ENCODE data around the gene SCO2. TPM values are rescaled to one million over a fixed set of nuclear protein-coding genes. Genes with fewer than 3 reads are reported as not detected.

SCO2 gene
- polyA plus RNA-seq, 1 donor from 2014 or later: 9.6 TPM

DNA sequence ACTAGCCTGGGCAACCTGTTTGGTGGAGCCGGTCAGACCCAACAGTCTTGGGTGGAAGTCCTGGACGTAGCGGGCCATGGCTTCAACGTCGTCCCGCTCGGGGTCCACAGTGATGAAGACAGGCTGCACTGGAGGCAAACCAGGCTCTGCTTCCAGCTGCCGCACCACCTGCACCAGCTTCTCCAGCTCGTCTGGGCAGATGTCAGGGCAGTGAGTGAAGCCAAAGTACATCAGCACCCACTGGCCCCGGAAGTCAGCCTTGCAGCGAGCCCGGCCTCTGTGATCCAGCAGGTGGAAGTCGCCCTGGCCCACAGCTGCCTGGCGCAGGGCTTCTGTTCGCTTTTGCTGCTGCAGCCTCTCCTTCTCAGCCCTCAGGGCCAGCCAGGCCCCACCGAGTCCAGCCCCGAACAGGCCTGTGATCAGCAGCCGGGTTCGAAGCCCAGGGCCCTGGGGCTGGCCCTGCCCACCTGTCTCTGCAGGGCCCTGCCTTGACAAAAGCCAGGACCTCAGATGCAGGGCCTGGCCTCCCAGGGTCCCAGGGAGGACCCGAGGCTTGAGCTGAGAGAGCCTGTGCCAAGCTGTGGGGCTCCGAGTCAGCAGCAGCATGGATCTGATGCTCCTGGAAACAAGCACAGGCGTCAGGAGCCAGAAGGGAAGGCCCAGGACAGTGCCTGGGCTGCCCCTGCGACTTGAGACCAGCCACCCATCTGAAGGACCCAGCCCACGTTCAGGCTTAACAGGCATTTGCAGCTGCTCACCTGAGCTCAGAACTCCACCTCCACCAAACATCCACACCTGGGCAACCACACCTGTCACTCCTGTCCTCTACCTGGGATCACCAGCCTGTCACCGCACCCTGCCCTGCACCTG, 1.4 kb downstream of the SCO2 start:
- H3K27ac ChIP-seq (ENCODE audit: low read length): no peak overlapping the region

DNA sequence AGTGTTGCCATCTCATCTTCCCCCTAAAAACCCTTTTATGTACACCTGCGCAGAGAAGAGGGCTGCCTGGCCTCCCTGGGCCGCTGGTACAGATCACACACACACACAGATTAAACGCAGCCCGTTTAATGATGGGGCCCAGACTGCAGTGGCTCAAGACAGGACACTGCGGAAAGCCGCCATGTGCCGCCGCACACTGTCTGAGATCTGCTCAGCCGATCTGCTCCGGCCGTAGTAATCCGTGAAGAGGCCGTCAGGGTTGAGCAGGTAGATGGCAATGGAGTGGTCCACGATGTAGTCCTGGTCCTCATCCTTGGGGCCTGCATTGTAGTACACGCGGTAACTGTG, 2.0 kb downstream of the SCO2 start:
- Histone ChIP-seq H3K27me3 (ENCODE audit: insufficient read depth, low read depth, low read length) (no peaks in the 10 kb centered on the region), H3K4me2 (ENCODE audit: low read length) (no peak overlapping the region), H3K9me2 (ENCODE audit: insufficient read depth, low read length) (no peaks in the 10 kb centered on the region), H3K36me3 (ENCODE audit: insufficient read depth, low read length) (no peaks in the 10 kb centered on the region), H3K79me2 (replicated peaks; ENCODE audit: insufficient read depth, low read length) (no peaks in the 10 kb centered on the region), H3F3A (ENCODE audit: insufficient read depth, low read length, poor library complexity, severe bottlenecking) (no peaks in the 10 kb centered on the region), H3K4me3 (ENCODE audit: low read length) (no peak overlapping the region), H3K9me3 (ENCODE audit: low read length) (no peaks in the 10 kb centered on the region), H4K20me1 (ENCODE audit: insufficient read depth) (no peaks in the 10 kb centered on the region), H2AFZ (ENCODE audit: low read depth, low read length) (no peak overlapping the region), H3K27ac (ENCODE audit: low read length) (no peak overlapping the region), H3K9ac (ENCODE audit: low read length) (no peak overlapping the region)
- TF ChIP-seq, protein P1, sequence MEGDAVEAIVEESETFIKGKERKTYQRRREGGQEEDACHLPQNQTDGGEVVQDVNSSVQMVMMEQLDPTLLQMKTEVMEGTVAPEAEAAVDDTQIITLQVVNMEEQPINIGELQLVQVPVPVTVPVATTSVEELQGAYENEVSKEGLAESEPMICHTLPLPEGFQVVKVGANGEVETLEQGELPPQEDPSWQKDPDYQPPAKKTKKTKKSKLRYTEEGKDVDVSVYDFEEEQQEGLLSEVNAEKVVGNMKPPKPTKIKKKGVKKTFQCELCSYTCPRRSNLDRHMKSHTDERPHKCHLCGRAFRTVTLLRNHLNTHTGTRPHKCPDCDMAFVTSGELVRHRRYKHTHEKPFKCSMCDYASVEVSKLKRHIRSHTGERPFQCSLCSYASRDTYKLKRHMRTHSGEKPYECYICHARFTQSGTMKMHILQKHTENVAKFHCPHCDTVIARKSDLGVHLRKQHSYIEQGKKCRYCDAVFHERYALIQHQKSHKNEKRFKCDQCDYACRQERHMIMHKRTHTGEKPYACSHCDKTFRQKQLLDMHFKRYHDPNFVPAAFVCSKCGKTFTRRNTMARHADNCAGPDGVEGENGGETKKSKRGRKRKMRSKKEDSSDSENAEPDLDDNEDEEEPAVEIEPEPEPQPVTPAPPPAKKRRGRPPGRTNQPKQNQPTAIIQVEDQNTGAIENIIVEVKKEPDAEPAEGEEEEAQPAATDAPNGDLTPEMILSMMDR (IDR thresholded peaks at IDR 0.05; ENCODE audit: poor library complexity, severe bottlenecking): no peak
- no peak for TF ChIP-seq RAD21 (conservative IDR thresholded peaks at IDR 0.05)
- TF ChIP-seq, protein P2, sequence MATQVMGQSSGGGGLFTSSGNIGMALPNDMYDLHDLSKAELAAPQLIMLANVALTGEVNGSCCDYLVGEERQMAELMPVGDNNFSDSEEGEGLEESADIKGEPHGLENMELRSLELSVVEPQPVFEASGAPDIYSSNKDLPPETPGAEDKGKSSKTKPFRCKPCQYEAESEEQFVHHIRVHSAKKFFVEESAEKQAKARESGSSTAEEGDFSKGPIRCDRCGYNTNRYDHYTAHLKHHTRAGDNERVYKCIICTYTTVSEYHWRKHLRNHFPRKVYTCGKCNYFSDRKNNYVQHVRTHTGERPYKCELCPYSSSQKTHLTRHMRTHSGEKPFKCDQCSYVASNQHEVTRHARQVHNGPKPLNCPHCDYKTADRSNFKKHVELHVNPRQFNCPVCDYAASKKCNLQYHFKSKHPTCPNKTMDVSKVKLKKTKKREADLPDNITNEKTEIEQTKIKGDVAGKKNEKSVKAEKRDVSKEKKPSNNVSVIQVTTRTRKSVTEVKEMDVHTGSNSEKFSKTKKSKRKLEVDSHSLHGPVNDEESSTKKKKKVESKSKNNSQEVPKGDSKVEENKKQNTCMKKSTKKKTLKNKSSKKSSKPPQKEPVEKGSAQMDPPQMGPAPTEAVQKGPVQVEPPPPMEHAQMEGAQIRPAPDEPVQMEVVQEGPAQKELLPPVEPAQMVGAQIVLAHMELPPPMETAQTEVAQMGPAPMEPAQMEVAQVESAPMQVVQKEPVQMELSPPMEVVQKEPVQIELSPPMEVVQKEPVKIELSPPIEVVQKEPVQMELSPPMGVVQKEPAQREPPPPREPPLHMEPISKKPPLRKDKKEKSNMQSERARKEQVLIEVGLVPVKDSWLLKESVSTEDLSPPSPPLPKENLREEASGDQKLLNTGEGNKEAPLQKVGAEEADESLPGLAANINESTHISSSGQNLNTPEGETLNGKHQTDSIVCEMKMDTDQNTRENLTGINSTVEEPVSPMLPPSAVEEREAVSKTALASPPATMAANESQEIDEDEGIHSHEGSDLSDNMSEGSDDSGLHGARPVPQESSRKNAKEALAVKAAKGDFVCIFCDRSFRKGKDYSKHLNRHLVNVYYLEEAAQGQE (IDR thresholded peaks at IDR 0.05; ENCODE audit: borderline replicate concordance): no peak
- no peak for TF ChIP-seq MXI1 (conservative IDR thresholded peaks at IDR 0.05; ENCODE audit: poor library complexity, severe bottlenecking)
- no peak for TF ChIP-seq EZH2 (IDR thresholded peaks at IDR 0.05; ENCODE audit: borderline replicate concordance, insufficient read depth, low read length, poor library complexity, severe bottlenecking)
- no peak for TF ChIP-seq EP300 (conservative IDR thresholded peaks at IDR 0.05; ENCODE audit: poor library complexity, severe bottlenecking)
- TF ChIP-seq POLR2AphosphoS5 (IDR thresholded peaks at IDR 0.05): no peak
- TF ChIP-seq SMC3 (conservative IDR thresholded peaks at IDR 0.05; ENCODE audit: poor library complexity): no peak
- TF ChIP-seq TAF1 (IDR thresholded peaks at IDR 0.05; ENCODE audit: low read depth): no peak

More for the DNA sequence above, 1.4 kb downstream of the SCO2 start:
- Histone ChIP-seq H3K4me2 (ENCODE audit: low read length) (peak overlapping the region; percentile 88), H3K36me3 (ENCODE audit: insufficient read depth, low read length) (no peaks in the 10 kb centered on the region), H3K4me3 (ENCODE audit: low read length) (peak overlapping the region; percentile 95), H3K79me2 (replicated peaks; ENCODE audit: insufficient read depth, low read length) (no peaks in the 10 kb centered on the region), H2AFZ (ENCODE audit: low read depth, low read length) (no peak overlapping the region), H3K9me3 (ENCODE audit: low read length) (no peaks in the 10 kb centered on the region), H4K20me1 (ENCODE audit: insufficient read depth) (no peaks in the 10 kb centered on the region), H3F3A (ENCODE audit: insufficient read depth, low read length, poor library complexity, severe bottlenecking) (no peaks in the 10 kb centered on the region), H3K9ac (ENCODE audit: low read length) (peak overlapping the region; percentile 81), H3K27me3 (ENCODE audit: insufficient read depth, low read depth, low read length) (no peaks in the 10 kb centered on the region), H3K9me2 (ENCODE audit: insufficient read depth, low read length) (no peaks in the 10 kb centered on the region)
- TF ChIP-seq MXI1 (conservative IDR thresholded peaks at IDR 0.05; ENCODE audit: poor library complexity, severe bottlenecking) (no peak), EP300 (conservative IDR thresholded peaks at IDR 0.05; ENCODE audit: poor library complexity, severe bottlenecking) (no peak), RAD21 (conservative IDR thresholded peaks at IDR 0.05) (no peak), SMC3 (conservative IDR thresholded peaks at IDR 0.05; ENCODE audit: poor library complexity) (no peak), EZH2 (IDR thresholded peaks at IDR 0.05; ENCODE audit: borderline replicate concordance, insufficient read depth, low read length, poor library complexity, severe bottlenecking) (no peak), TAF1 (IDR thresholded peaks at IDR 0.05; ENCODE audit: low read depth) (no peak)
- TF ChIP-seq, protein P2 (IDR thresholded peaks at IDR 0.05; ENCODE audit: borderline replicate concordance): no peak
- TF ChIP-seq, protein P1 (IDR thresholded peaks at IDR 0.05; ENCODE audit: poor library complexity, severe bottlenecking): no peak

All from neural cell (in vitro differentiated cells).